SJCRH30 (cell line): ENCODE measurements around the gene SLC51A. TPM values are rescaled to one million over a fixed set of nuclear protein-coding genes. Genes with fewer than 3 reads are reported as not detected.

Experiments used
- DNase-seq, 2 experiments: peaks; one replicate each; pipeline ENCODE4 v3.0.0-alpha.2; 2015 to 2020
- H3K27ac ChIP-seq: fragments of 250-450 bp; sonication (Bioruptor Pico); 2 replicates; pipeline ENCODE4 v1.5.1; 2020; ENCODE audit warnings: mild to moderate bottlenecking, moderate library complexity
- H3K27me3 ChIP-seq: fragments of 250-450 bp; sonication (Bioruptor Pico); 2 replicates; pipeline ENCODE4 v1.5.1; 2020; ENCODE audit warnings: mild to moderate bottlenecking, moderate library complexity
- H3K36me3 ChIP-seq: fragments of 250-450 bp; sonication (Bioruptor Pico); 2 replicates; pipeline ENCODE4 v1.5.1; 2020; ENCODE audit warnings: mild to moderate bottlenecking, moderate library complexity
- H3K4me1 ChIP-seq: fragments of 250-450 bp; sonication (Bioruptor Pico); 2 replicates; pipeline ENCODE4 v1.5.1; 2020; ENCODE audit warnings: mild to moderate bottlenecking, moderate library complexity
- H3K4me3 ChIP-seq: fragments of 250-450 bp; sonication (Bioruptor Pico); 2 replicates; pipeline ENCODE4 v1.5.1; 2020; ENCODE audit warnings: mild to moderate bottlenecking, moderate library complexity
- H3K9me3 ChIP-seq: fragments of 250-450 bp; sonication (Bioruptor Pico); replicated peaks from 2 replicates; pipeline ENCODE4 v1.5.1; 2020; ENCODE audit warnings: mild to moderate bottlenecking, moderate library complexity
- total RNA-seq: library from RNA; depleted of rRNA; stranded (reverse); fragments of >200 nt; shearing (Covaris generic); gene quantifications from 2 replicates; pipeline ENCODE4 v1.2.3, GENCODE V29; 2014; rRNA removed

SLC51A gene
- total RNA-seq, 1 experiment from 2014 or later = not detected

- DNase-seq = no peak
- no peak overlapping the region for H3K27ac ChIP-seq
- H3K9me3 ChIP-seq = no peaks in the 10 kb centered on the region
- no peaks in the 10 kb centered on the region for H3K4me1 ChIP-seq
- no peaks in the 10 kb centered on the region for H3K27me3 ChIP-seq
- 0 out of 2 replicates have a peak, but pooled peaks cover 2% of the 10 kb centered on the region for H3K36me3 ChIP-seq
- H3K4me3 ChIP-seq = no peak overlapping the region
Observed at GRCh38 chr3:196268284-196269163, 52.2 kb downstream of the SLC51A start.

GRCh38 chr3:196270499-196270898, 54.2 kb downstream of the SLC51A start:
- no peak for DNase-seq
- Histone ChIP-seq H3K36me3 (peaks cover 5% of the 10 kb centered on the region; the same call in 1 of the 2 replicates), H3K4me3 (no peak overlapping the region), H3K9me3 (no peaks in the 10 kb centered on the region), H3K27ac (no peak overlapping the region), H3K27me3 (no peaks in the 10 kb centered on the region), H3K4me1 (no peaks in the 10 kb centered on the region)

GRCh38 chr3:196272826-196273225, 56.5 kb downstream of the SLC51A start:
- DNase-seq = no peak
- H3K9me3 ChIP-seq = no peaks in the 10 kb centered on the region
- no peak overlapping the region for H3K4me3 ChIP-seq
- H3K27ac ChIP-seq = no peak overlapping the region
- H3K36me3 ChIP-seq = peaks cover 5% of the 10 kb centered on the region; the same call in 1 of the 2 replicates
- no peaks in the 10 kb centered on the region for H3K27me3 ChIP-seq
- H3K4me1 ChIP-seq = no peaks in the 10 kb centered on the region

DNA sequence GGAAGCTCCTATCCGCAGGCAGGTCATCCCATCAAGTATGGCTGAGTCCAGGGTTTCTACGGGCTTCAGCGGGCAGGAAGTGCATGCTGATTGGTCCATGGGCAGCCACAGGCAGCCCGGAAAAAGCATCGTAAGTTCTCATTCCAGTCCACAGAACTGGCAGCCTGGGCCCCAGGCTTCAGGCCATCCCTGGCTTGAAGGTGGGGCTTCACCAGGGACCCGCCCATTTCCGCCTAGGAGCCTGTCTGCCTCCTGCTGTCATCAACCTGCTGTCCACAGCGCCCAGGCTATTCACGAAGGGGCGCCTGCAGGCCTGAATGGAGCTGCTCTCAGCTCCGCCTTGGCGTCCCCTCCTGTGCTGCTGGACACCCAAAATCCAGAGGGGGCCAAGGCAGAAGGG, 57.3 kb downstream of the SLC51A start:
- H3K4me3 ChIP-seq = no peak overlapping the region
- no peak for DNase-seq
- H3K9me3 ChIP-seq = no peaks in the 10 kb centered on the region
- no peaks in the 10 kb centered on the region for H3K4me1 ChIP-seq
- peaks cover 5% of the 10 kb centered on the region; the same call in 1 of the 2 replicates for H3K36me3 ChIP-seq
- H3K27me3 ChIP-seq = no peaks in the 10 kb centered on the region
- no peak overlapping the region for H3K27ac ChIP-seq

DNA sequence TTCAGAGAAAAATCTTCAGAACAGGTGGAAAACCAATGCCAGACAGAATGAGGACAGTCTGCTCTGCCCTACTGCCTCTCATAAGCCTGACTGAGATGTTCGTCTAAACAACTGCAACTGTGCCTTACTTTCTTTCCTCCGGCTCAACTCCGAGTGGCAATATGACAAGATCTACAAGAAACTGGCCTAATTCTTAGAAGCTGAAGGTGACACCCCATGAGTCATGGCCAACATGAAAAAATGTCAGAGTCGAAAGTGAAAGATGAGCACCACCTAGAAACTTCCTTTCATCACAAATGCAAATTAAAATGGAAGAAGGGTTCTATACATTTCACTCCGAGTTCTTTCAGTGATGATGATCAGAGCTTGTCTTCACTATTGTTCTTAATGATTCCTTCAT, 58.3 kb downstream of the SLC51A start:
- no peak for DNase-seq
- Histone ChIP-seq H3K36me3 (peaks cover 5% of the 10 kb centered on the region; the same call in 1 of the 2 replicates), H3K4me1 (0 out of 2 replicates have a peak, but pooled peaks cover 2% of the 10 kb centered on the region), H3K27ac (no peak overlapping the region), H3K9me3 (no peaks in the 10 kb centered on the region), H3K4me3 (no peak overlapping the region), H3K27me3 (no peaks in the 10 kb centered on the region)

- peaks cover 5% of the 10 kb centered on the region; the same call in 1 of the 2 replicates for H3K36me3 ChIP-seq
- 0 out of 2 replicates have a peak, but pooled peaks cover 2% of the 10 kb centered on the region for H3K4me1 ChIP-seq
- H3K9me3 ChIP-seq = no peaks in the 10 kb centered on the region
- H3K4me3 ChIP-seq = no peak overlapping the region
- no peaks in the 10 kb centered on the region for H3K27me3 ChIP-seq
- no peak for DNase-seq
- H3K27ac ChIP-seq = no peak overlapping the region
Observed at GRCh38 chr3:196275126-196275525, 58.8 kb downstream of the SLC51A start.

- H3K27ac ChIP-seq = no peak overlapping the region
- H3K4me1 ChIP-seq = 0 out of 2 replicates have a peak, but pooled peaks cover 2% of the 10 kb centered on the region
- no peak for DNase-seq
- H3K4me3 ChIP-seq = no peak overlapping the region
- H3K9me3 ChIP-seq = no peaks in the 10 kb centered on the region
- H3K27me3 ChIP-seq = no peaks in the 10 kb centered on the region
- no peaks in the 10 kb centered on the region for H3K36me3 ChIP-seq
Observed at GRCh38 chr3:196280689-196281440, 64.5 kb downstream of the SLC51A start.

GRCh38 chr3:196281962-196282361, 65.6 kb downstream of the SLC51A start:
- Histone ChIP-seq H3K27me3 (no peaks in the 10 kb centered on the region), H3K27ac (no peak overlapping the region), H3K4me3 (no peak overlapping the region), H3K9me3 (no peaks in the 10 kb centered on the region), H3K4me1 (0 out of 2 replicates have a peak, but pooled peaks cover 2% of the 10 kb centered on the region), H3K36me3 (no peaks in the 10 kb centered on the region)
- DNase-seq = no peak

Other genes with a start within 250 kb of the SLC51A start
- gene TFRC, start 134.4 kb upstream of the SLC51A start, total RNA-seq = 259 and 267 TPM in 2 replicates
- not detected in 2 replicates for gene ZDHHC19, start 5.1 kb upstream of the SLC51A start, total RNA-seq
- 17.7 and 19.6 TPM in 2 replicates for gene PCYT1A, start 71.2 kb downstream of the SLC51A start, total RNA-seq
- gene DYNLT2B, start 101.7 kb downstream of the SLC51A start, total RNA-seq = 3.9 and 4.7 TPM in 2 replicates
- 0.38 and 0.76 TPM in 2 replicates for gene TM4SF19, start 121.9 kb downstream of the SLC51A start, total RNA-seq
- 28.9 and 32.4 TPM in 2 replicates for gene UBXN7, start 215.9 kb downstream of the SLC51A start, total RNA-seq